ENCODE results near the gene PAIP2.

- TF ChIP-seq POLR2A (IDR thresholded peaks at IDR 0.05) (no peak), CTCF (IDR thresholded peaks at IDR 0.05) (no peak)
Observed at GRCh38 chr5:139306628-139307379, 34.9 kb upstream of the PAIP2 start.

Data from adrenal gland (tissue), 5 donors.